Endothelial cell (in vitro differentiated cells): ENCODE measurements around the gene DST. TPM values are rescaled to one million over a fixed set of nuclear protein-coding genes. Genes with fewer than 3 reads are reported as not detected.
A peak's percentile ranks its signal among the peaks of the same experiment; 100 is the strongest.

Experiments used
- DNase-seq: peaks from one replicate; pipeline ENCODE4 v3.0.0; 2021; ENCODE audit warnings: low spot score
- H3K27ac Mint-ChIP-seq: one replicate; pipeline ENCODE4 v1.8.0; 2021; ENCODE audit warnings: mixed read lengths, inconsistent platforms; ENCODE audit not compliant: unreplicated experiment
- H3K27me3 Mint-ChIP-seq: one replicate; pipeline ENCODE4 v1.8.0; 2021; ENCODE audit warnings: mild to moderate bottlenecking, moderate library complexity, mixed read lengths, inconsistent platforms; ENCODE audit not compliant: unreplicated experiment
- H3K36me3 Mint-ChIP-seq: one replicate; pipeline ENCODE4 v1.8.0; 2021; ENCODE audit warnings: mild to moderate bottlenecking, low read depth, mixed read lengths, inconsistent platforms; ENCODE audit not compliant: unreplicated experiment
- H3K4me1 Mint-ChIP-seq: one replicate; pipeline ENCODE4 v1.8.0; 2021; ENCODE audit warnings: mild to moderate bottlenecking, mixed read lengths, inconsistent platforms; ENCODE audit not compliant: unreplicated experiment
- H3K4me3 Mint-ChIP-seq: one replicate; pipeline ENCODE4 v1.8.0; 2021; ENCODE audit warnings: mild to moderate bottlenecking, mixed read lengths, inconsistent platforms; ENCODE audit not compliant: unreplicated experiment
- H3K9me3 Mint-ChIP-seq: one replicate; pipeline ENCODE4 v1.8.0; 2021; ENCODE audit warnings: mixed read lengths, inconsistent platforms; ENCODE audit not compliant: unreplicated experiment
- total RNA-seq: library from RNA; stranded (reverse); fragmentation: NEBNext Ultra II Directional; extraction: Animal tissue kit (Norgen Biotek cat#: 25700); gene quantifications from one replicate; pipeline ENCODE4 v1.2.1, GENCODE V29; 2021; ENCODE audit not compliant: unreplicated experiment
- TF ChIP-seq, protein P1 (sequence below): fragments of 200-600 bp; sonication (generic); IDR thresholded peaks from one replicate; pipeline ENCODE4 v1.5.0; 2021; ENCODE audit warnings: antibody characterized with exemption; ENCODE audit not compliant: unreplicated experiment

Gene DST
- total RNA-seq, 1 donor from 2014 or later = 284 TPM

DNA sequence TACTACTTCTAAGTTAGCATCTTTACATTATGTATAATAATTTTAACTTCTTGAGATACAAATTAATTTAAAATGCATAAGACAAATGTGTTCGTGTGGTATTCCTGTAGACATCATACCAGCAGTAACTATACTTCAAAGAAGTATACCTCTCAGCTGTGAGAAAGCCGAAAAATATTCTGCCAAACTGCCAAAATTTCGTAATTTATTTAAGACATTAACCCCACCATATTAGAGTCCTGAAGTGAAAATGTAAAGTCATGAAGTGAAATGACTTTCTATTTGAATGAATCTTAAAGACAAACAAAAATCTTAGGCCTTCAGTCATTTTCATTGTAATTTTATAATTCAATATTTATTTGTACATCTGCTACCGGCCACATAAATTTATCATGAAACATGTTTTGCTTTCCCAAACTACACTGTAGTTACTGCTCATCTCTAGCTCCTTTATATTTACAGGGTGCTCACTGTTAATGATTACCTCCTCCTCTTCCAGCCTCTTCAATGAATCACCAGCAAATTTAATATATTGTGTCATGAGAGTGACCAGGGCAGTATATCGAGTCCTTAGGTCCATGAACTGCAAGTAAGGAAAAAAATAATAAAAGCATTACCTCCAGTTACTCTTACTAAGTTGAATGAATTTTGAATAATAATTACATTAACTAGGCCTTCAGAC, 18.5 kb downstream of the DST start:
- no peak for DNase-seq
- TF ChIP-seq, protein P1, sequence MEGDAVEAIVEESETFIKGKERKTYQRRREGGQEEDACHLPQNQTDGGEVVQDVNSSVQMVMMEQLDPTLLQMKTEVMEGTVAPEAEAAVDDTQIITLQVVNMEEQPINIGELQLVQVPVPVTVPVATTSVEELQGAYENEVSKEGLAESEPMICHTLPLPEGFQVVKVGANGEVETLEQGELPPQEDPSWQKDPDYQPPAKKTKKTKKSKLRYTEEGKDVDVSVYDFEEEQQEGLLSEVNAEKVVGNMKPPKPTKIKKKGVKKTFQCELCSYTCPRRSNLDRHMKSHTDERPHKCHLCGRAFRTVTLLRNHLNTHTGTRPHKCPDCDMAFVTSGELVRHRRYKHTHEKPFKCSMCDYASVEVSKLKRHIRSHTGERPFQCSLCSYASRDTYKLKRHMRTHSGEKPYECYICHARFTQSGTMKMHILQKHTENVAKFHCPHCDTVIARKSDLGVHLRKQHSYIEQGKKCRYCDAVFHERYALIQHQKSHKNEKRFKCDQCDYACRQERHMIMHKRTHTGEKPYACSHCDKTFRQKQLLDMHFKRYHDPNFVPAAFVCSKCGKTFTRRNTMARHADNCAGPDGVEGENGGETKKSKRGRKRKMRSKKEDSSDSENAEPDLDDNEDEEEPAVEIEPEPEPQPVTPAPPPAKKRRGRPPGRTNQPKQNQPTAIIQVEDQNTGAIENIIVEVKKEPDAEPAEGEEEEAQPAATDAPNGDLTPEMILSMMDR = no peak
- Mint-ChIP-seq H3K4me1 (no peaks in the 10 kb centered on the region), H3K36me3 (no peaks in the 10 kb centered on the region), H3K27me3 (no peaks in the 10 kb centered on the region), H3K9me3 (no peaks in the 10 kb centered on the region), H3K27ac (no peak overlapping the region), H3K4me3 (no peak overlapping the region)

DNA sequence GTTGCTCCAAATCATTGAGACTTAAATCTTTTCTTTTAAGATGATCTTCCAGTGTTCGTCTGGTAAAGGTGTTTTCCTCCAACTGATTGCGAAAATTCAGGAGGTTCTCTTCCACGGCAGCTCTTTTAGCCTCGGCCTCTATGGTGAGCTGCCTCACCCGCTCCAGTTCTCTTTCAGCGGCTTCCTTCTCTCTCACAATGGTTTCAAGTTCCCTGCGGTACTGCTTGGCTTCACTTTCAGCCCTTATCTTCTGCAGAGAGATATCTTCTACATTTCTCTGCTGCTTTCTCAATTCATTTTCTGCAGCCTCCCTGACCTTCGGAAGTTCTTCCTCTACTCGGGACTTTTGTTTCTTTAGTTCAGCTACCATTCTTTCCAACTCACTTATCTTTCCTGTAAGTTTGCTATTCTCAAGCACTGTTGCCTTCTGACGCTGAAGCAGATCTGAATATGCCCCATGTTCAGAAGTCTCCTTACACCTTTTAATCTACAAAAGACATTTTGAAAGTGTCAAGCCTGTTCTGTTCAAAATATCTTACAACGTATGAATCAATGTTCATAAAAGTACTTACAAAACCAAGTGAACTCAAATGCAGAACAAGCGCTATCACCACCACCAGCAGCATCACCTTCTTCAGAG, 22.3 kb downstream of the DST start:
- Mint-ChIP-seq H3K4me3 (no peak overlapping the region), H3K9me3 (no peaks in the 10 kb centered on the region), H3K36me3 (no peaks in the 10 kb centered on the region), H3K27me3 (no peaks in the 10 kb centered on the region), H3K27ac (no peak overlapping the region), H3K4me1 (no peaks in the 10 kb centered on the region)
- TF ChIP-seq, protein P1 = no peak
- no peak for DNase-seq

DNA sequence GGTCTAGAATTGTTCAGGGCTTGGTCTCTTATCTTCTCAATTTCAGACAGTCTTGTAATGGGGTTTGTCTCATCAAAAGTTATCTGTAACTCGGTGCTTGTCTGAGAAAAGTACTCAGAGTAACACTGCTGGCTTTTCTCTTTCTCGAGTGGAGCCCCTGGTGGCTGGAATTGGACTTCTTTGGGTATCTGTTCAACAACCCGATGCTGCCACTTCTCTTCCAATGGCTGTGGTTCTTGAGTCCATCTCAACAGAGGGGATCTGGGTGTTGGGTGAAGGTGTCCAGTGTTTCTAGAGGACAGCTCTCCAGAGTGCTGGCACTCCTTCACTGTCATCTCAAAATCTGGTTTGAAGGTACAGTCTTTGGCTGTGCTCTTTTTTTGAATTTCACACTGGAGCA, 24.6 kb downstream of the DST start:
- TF ChIP-seq, protein P1 = peak; percentile 30
- Mint-ChIP-seq H3K27ac (no peak overlapping the region), H3K4me3 (no peak overlapping the region), H3K36me3 (peaks cover 9% of the 10 kb centered on the region), H3K9me3 (no peaks in the 10 kb centered on the region), H3K27me3 (no peaks in the 10 kb centered on the region), H3K4me1 (no peaks in the 10 kb centered on the region)
- no peak for DNase-seq

DNA sequence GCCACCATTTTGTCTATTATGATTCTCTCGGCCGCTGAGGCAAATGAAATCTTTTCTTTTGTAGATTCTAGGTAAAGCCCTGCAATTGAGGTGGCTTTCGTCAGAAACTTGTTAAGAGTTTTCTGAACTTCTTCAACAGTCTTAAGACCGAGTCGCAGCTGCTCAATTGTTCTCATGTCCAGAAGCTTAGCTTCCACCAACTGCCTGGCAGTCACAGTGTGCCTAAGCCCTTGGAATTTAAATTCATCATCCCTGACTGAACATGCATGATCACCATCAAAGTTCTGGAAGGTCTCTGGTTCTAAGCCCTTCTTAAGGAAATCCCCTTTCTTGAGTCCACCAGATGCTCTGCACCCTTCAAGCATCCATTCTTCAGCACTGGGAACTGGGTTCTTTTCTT, 25.7 kb downstream of the DST start:
- H3K9me3 Mint-ChIP-seq = no peaks in the 10 kb centered on the region
- DNase-seq = no peak
- H3K27ac Mint-ChIP-seq = no peak overlapping the region
- no peaks in the 10 kb centered on the region for H3K4me1 Mint-ChIP-seq
- no peaks in the 10 kb centered on the region for H3K27me3 Mint-ChIP-seq
- TF ChIP-seq, protein P1 = no peak
- H3K4me3 Mint-ChIP-seq = no peak overlapping the region
- peaks cover 9% of the 10 kb centered on the region for H3K36me3 Mint-ChIP-seq

DNA sequence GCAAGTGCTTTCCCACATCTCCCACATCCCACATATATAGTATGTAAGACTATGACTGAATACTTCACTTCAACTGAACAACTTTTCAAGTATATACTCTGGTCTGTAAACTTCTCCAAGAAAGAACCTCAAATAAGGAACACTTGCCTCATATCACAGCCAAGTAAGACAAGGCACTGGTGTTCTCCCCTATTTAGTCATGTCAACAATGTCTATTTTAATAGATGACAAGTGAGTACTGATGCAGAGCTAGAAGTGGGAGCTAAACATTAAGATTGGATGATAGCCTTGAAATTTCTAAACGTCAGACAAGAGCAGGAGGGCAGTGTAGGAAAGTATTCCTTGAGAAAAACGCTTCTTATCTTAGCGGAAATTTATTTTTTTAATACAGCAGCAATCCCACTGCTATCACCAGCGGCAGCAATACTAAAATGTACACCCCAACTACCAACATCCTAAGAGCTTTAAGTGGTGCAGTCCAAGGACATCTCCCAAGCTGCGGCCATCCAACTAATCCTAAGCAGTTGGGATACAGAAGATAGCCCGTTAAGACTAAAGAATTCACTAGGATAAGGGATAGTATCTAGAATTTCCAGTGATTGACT, 29.3 kb downstream of the DST start:
- no peak for DNase-seq
- Mint-ChIP-seq H3K36me3 (peaks cover 9% of the 10 kb centered on the region), H3K27ac (no peak overlapping the region), H3K27me3 (no peaks in the 10 kb centered on the region), H3K4me1 (no peaks in the 10 kb centered on the region), H3K4me3 (no peak overlapping the region), H3K9me3 (no peaks in the 10 kb centered on the region)
- TF ChIP-seq, protein P1 = no peak
